ENCODE results near the gene MMP25.

MMP25 gene

DNA sequence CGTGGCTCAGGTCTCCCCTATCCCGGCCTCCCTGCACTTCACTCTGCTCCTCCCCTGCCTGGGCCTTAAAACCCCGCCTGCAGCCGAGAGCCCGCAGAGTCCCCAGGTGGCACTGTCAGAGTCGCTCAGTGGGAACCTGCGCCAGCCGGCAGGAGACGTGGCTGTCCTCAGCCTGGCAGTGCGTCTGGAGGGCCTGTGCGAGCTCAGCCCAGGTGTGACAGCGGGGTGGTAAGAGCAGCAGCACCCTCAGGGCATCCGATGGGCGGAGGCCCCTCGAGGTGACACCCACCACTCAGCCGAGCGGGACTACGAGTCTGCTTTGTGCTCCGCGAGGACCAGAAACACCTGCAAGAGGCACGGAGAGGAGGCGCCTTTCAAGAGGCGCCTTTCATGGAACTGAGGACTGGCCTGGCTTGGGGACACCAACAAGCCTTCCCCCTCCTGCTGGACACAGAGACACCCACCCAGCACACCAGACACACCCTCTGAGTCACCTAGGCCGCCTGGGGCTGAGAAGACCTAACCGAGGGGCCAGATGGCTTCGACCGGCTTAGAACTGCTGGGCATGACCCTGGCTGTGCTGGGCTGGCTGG, 33.4 kb upstream of the MMP25 start, which contains the start of gene CLDN9:
CLDN9 (plus strand) TSS at position 96 of the 593 bp plus-strand sequence; CDS start at position 536, 440 bp downstream.
- no peak within 1 kb of the TSS for H3K27ac ChIP-seq (ENCODE audit: low read length)
- H2AFZ ChIP-seq (ENCODE audit: low read depth, low read length): no peak within 1 kb of the TSS
- H3K9me3 ChIP-seq (ENCODE audit: insufficient read depth, low read length): no peaks in the 10 kb centered on the region
- no peak within 1 kb of the TSS for H3K9ac ChIP-seq (ENCODE audit: low read length)
- peaks cover 16% of the 10 kb centered on the region for H3K27me3 ChIP-seq (ENCODE audit: low read depth, low read length)
- no peaks in the 10 kb centered on the region for H3K79me2 ChIP-seq (ENCODE audit: low read length)
- no peaks in the 10 kb centered on the region for H3K4me1 ChIP-seq (ENCODE audit: low read length)
- no peaks in the 10 kb centered on the region for H3K36me3 ChIP-seq (replicated peaks; ENCODE audit: low read depth, low read length)
- no peak within 1 kb of the TSS for H3K4me2 ChIP-seq (ENCODE audit: low read length)
- no peaks in the 10 kb centered on the region for H4K20me1 ChIP-seq (ENCODE audit: insufficient read depth, low read length)
- H3K4me3 ChIP-seq (ENCODE audit: low read length): no peak within 1 kb of the TSS
- no peak for TF ChIP-seq EZH2phosphoT487 (IDR thresholded peaks at IDR 0.05; ENCODE audit: low read depth)
- TF ChIP-seq, protein P1, sequence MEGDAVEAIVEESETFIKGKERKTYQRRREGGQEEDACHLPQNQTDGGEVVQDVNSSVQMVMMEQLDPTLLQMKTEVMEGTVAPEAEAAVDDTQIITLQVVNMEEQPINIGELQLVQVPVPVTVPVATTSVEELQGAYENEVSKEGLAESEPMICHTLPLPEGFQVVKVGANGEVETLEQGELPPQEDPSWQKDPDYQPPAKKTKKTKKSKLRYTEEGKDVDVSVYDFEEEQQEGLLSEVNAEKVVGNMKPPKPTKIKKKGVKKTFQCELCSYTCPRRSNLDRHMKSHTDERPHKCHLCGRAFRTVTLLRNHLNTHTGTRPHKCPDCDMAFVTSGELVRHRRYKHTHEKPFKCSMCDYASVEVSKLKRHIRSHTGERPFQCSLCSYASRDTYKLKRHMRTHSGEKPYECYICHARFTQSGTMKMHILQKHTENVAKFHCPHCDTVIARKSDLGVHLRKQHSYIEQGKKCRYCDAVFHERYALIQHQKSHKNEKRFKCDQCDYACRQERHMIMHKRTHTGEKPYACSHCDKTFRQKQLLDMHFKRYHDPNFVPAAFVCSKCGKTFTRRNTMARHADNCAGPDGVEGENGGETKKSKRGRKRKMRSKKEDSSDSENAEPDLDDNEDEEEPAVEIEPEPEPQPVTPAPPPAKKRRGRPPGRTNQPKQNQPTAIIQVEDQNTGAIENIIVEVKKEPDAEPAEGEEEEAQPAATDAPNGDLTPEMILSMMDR (IDR thresholded peaks at IDR 0.05; ENCODE audit: low read depth, low read length): no peak

GRCh38 chr16:3013491-3013951, 32.8 kb upstream of the MMP25 start:
- no peaks in the 10 kb centered on the region for H3K4me1 ChIP-seq (ENCODE audit: low read length)
- no peaks in the 10 kb centered on the region for H4K20me1 ChIP-seq (ENCODE audit: insufficient read depth, low read length)

DNA sequence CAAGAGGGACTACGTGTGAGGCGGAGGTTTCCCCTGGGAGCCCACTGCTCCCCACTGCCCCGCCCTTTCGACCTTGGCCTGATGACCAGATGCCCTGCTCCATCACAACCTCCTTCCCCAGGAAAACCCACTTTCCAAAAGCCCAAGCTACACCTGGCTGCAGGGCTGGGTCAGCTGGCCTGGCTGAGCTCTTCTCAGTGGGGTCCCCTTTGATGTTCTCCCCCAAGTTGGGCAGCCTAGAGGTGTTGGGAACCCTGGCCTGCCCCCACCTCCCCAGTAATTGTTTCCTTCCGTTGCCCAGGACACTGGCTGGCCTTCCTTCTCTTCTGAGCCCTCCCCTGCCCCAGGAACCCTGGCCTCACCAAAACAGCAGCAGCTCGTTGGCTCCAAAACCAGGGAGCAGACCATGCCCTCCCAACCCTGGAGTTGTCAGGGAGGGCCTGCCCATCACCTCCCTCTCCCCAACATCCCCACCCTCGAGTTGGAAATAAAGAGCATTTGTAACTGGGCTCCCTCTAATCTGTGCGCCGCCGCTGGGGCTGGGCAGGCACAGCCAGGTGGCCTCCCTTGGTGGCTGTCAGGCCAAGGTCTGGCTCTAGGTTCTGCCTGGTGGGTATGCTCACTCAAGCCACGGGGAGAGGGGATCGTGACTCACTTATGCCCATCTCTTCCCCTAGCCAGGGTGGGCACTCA, 32.2 kb upstream of the MMP25 start:
- no peaks in the 10 kb centered on the region for H4K20me1 ChIP-seq (ENCODE audit: insufficient read depth, low read length)
- no peaks in the 10 kb centered on the region for H3K36me3 ChIP-seq (replicated peaks; ENCODE audit: low read depth, low read length)
- no peak overlapping the region for H3K27ac ChIP-seq (ENCODE audit: low read length)
- TF ChIP-seq EZH2phosphoT487 (IDR thresholded peaks at IDR 0.05; ENCODE audit: low read depth): no peak
- TF ChIP-seq, protein P1 (IDR thresholded peaks at IDR 0.05; ENCODE audit: low read depth, low read length): no peak
- no peaks in the 10 kb centered on the region for H3K9me3 ChIP-seq (ENCODE audit: insufficient read depth, low read length)
- H3K27me3 ChIP-seq (ENCODE audit: low read depth, low read length): peaks cover 7% of the 10 kb centered on the region; the same call in 1 of the 2 replicates
- no peak overlapping the region for H3K9ac ChIP-seq (ENCODE audit: low read length)
- no peak overlapping the region for H3K4me2 ChIP-seq (ENCODE audit: low read length)
- H3K4me1 ChIP-seq (ENCODE audit: low read length): no peaks in the 10 kb centered on the region
- no peak overlapping the region for H2AFZ ChIP-seq (ENCODE audit: low read depth, low read length)
- no peaks in the 10 kb centered on the region for H3K79me2 ChIP-seq (ENCODE audit: low read length)
- no peak overlapping the region for H3K4me3 ChIP-seq (ENCODE audit: low read length)

More at GRCh38 chr16:3013491-3013951, 32.8 kb upstream of the MMP25 start:
- Histone ChIP-seq H3K27me3 (ENCODE audit: low read depth, low read length) (peaks cover 10% of the 10 kb centered on the region), H3K9me3 (ENCODE audit: insufficient read depth, low read length) (no peaks in the 10 kb centered on the region), H3K9ac (ENCODE audit: low read length) (no peak overlapping the region), H3K36me3 (replicated peaks; ENCODE audit: low read depth, low read length) (no peaks in the 10 kb centered on the region), H3K79me2 (ENCODE audit: low read length) (no peaks in the 10 kb centered on the region), H3K4me3 (ENCODE audit: low read length) (no peak overlapping the region), H3K4me2 (ENCODE audit: low read length) (no peak overlapping the region), H3K27ac (ENCODE audit: low read length) (no peak overlapping the region), H2AFZ (ENCODE audit: low read depth, low read length) (no peak overlapping the region)
- no peak for TF ChIP-seq EZH2phosphoT487 (IDR thresholded peaks at IDR 0.05; ENCODE audit: low read depth)
- TF ChIP-seq, protein P1 (IDR thresholded peaks at IDR 0.05; ENCODE audit: low read depth, low read length): no peak

DNA sequence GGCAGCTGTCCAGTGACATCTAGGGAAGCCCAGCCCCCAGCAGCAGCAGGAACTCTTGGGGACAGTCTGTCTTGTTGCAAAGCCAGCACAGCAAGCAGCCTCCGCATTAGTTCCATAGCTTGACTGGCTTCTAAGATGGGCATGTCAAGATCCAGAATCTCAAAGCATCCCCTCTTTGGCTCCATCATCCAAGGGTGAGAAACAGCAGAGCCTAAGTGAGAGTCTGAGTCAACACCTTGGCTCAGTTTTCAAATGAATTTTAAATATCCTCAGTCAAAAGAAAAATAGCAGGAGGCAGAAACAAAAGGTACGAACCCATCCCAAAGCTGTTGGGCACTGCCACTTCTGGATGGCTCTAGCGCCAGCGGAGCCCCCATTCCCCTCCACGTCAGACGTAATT, 31.4 kb upstream of the MMP25 start:
- Histone ChIP-seq H3K4me2 (ENCODE audit: low read length) (no peak overlapping the region), H2AFZ (ENCODE audit: low read depth, low read length) (no peak overlapping the region), H3K27ac (ENCODE audit: low read length) (no peak overlapping the region), H3K27me3 (ENCODE audit: low read depth, low read length) (peaks cover 7% of the 10 kb centered on the region; the same call in 1 of the 2 replicates), H3K36me3 (replicated peaks; ENCODE audit: low read depth, low read length) (no peaks in the 10 kb centered on the region), H3K79me2 (ENCODE audit: low read length) (no peaks in the 10 kb centered on the region), H3K4me3 (ENCODE audit: low read length) (no peak overlapping the region), H3K9ac (ENCODE audit: low read length) (no peak overlapping the region), H3K4me1 (ENCODE audit: low read length) (0 out of 2 replicates have a peak, but pooled peaks cover 3% of the 10 kb centered on the region), H4K20me1 (ENCODE audit: insufficient read depth, low read length) (no peaks in the 10 kb centered on the region), H3K9me3 (ENCODE audit: insufficient read depth, low read length) (no peaks in the 10 kb centered on the region)
- no peak for TF ChIP-seq EZH2phosphoT487 (IDR thresholded peaks at IDR 0.05; ENCODE audit: low read depth)
- TF ChIP-seq, protein P1 (IDR thresholded peaks at IDR 0.05; ENCODE audit: low read depth, low read length): no peak

All from OCI-LY3 (cell line).